Measurements from ENCODE around the gene PFAS.

Gene PFAS

GRCh38 chr17:8315764-8316217 lies 66.7 kb downstream of the PFAS start:
- Histone ChIP-seq H3K4me3 (ENCODE audit: low read depth, low read length) (no peak overlapping the region), H3K27me3 (ENCODE audit: control insufficient read depth, insufficient read depth, low read length) (no peaks in the 10 kb centered on the region), H3K36me3 (ENCODE audit: control insufficient read depth, insufficient read depth, low read length) (no peaks in the 10 kb centered on the region)

DNA sequence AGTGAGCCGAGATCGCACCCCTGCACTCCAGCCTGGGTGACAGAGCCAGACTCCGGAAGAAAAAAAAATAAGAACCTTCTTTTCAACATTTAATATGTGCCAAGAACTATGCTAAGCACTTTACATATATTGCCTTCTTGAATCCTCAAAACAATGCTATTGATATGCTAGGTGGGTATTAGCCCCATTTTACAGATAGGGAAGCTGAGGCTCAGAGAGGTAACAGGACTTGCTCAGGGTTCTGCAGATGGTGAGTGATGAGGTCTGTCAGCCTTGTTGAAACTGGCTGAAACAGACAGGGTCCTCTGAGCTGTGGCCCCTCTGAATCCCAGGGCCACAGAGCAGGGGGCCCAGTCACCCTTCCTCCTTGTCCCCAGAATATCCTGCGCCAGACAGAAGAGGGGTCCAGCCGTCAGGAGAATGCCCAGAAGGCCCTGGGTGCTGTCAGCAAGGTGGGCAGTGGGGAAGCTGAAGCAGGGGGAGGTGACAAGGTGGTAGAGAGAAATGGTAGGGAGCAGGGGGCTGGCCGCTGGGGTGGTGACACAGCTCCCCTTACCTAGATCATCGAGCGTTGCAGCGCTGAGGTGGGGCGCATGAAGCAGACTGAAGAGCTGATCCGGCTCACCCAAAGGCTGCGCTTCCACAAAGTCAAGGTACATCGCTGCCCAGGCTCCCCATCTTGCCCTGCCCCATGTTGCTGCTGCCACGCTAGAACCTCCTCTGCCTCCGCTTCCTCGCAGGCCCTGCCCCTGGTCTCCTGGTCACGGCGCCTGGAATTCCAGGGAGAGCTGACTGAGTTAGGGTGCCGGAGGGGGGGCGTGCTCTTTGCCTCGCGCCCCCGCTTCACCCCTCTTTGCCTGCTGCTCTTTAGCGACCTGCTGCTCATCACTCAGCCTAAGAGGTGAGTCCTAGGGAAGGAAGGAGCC lies 69.2 kb downstream of the PFAS start:
- no peak overlapping the region for H3K4me3 ChIP-seq (ENCODE audit: low read depth, low read length)
- H2AFZ ChIP-seq: no peak overlapping the region
- no peak overlapping the region for H3K27ac ChIP-seq
- H3K4me2 ChIP-seq (ENCODE audit: low read length): no peak overlapping the region
- H3K36me3 ChIP-seq (ENCODE audit: control insufficient read depth, insufficient read depth, low read length): no peaks in the 10 kb centered on the region
- no peaks in the 10 kb centered on the region for H3K9me3 ChIP-seq (ENCODE audit: control insufficient read depth, low read length)
- H3K4me1 ChIP-seq: peaks cover 8% of the 10 kb centered on the region
- TF ChIP-seq, protein P1, sequence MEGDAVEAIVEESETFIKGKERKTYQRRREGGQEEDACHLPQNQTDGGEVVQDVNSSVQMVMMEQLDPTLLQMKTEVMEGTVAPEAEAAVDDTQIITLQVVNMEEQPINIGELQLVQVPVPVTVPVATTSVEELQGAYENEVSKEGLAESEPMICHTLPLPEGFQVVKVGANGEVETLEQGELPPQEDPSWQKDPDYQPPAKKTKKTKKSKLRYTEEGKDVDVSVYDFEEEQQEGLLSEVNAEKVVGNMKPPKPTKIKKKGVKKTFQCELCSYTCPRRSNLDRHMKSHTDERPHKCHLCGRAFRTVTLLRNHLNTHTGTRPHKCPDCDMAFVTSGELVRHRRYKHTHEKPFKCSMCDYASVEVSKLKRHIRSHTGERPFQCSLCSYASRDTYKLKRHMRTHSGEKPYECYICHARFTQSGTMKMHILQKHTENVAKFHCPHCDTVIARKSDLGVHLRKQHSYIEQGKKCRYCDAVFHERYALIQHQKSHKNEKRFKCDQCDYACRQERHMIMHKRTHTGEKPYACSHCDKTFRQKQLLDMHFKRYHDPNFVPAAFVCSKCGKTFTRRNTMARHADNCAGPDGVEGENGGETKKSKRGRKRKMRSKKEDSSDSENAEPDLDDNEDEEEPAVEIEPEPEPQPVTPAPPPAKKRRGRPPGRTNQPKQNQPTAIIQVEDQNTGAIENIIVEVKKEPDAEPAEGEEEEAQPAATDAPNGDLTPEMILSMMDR (IDR thresholded peaks at IDR 0.05): no peak
- no peaks in the 10 kb centered on the region for H3K27me3 ChIP-seq (ENCODE audit: control insufficient read depth, insufficient read depth, low read length)
- no peaks in the 10 kb centered on the region for H3K79me2 ChIP-seq
- no peak overlapping the region for H3K9ac ChIP-seq

More at GRCh38 chr17:8315764-8316217, 66.7 kb downstream of the PFAS start:
- Histone ChIP-seq H3K9ac (no peak overlapping the region), H3K4me2 (ENCODE audit: low read length) (no peak overlapping the region), H2AFZ (peak overlapping the region; percentile 82), H3K27ac (no peak overlapping the region), H3K9me3 (ENCODE audit: control insufficient read depth, low read length) (no peaks in the 10 kb centered on the region), H3K4me1 (peaks cover 8% of the 10 kb centered on the region), H3K79me2 (no peaks in the 10 kb centered on the region)
- TF ChIP-seq, protein P1 (IDR thresholded peaks at IDR 0.05): no peak

Measured in parathyroid adenoma (tissue), 2 donors.